Body of pancreas (tissue), 4 donors: ENCODE results near the gene ADH7. TPM values are rescaled to one million over a fixed set of nuclear protein-coding genes. Genes with fewer than 3 reads are reported as not detected.

Experiments
- ATAC-seq: fragments of 150-250 bp; one replicate; pipeline ENCODE4 v1.9.1; 2016
- DNase-seq, 4 donors: peaks; one replicate each; pipeline ENCODE4 v3.0.0-alpha.2; 2019
- H3K27ac ChIP-seq, 4 donors: fragments of 200-600 bp; sonication (generic); 1 replicate in 3 of 4; 2 replicates in 1 of 4; pipeline versions ENCODE4 v1.5.1 to v1.6.1; 2016 to 2019; ENCODE audit warnings: mild to moderate bottlenecking in 1 of 4, mixed read lengths in 1 of 4, moderate library complexity in 1 of 4
- H3K27me3 ChIP-seq, 2 donors: fragments of 200-600 bp; sonication (generic); one replicate each; pipeline ENCODE4 v1.6.0; 2016; ENCODE audit warnings: mild to moderate bottlenecking in 1 of 2
- H3K36me3 ChIP-seq, 2 donors: fragments of 200-600 bp; sonication (generic); replicated peaks in 1 of 2; 2 replicates each; pipeline ENCODE4 v1.5.1; 2016; ENCODE audit warnings: low read depth in 2 of 2; ENCODE audit not compliant: insufficient read depth in 1 of 2
- H3K4me1 ChIP-seq: fragments of 200-600 bp; sonication (generic); one replicate; pipeline ENCODE4 v1.6.0; 2016
- H3K4me3 ChIP-seq, 2 donors: fragments of 200-600 bp; sonication (generic); 1 replicate in 1 of 2; 2 replicates in 1 of 2; pipeline ENCODE4 v1.5.1; 2016 to 2019
- H3K9me3 ChIP-seq, 3 donors: fragments of 200-600 bp; sonication (generic); 1 replicate in 2 of 3; 2 replicates in 1 of 3; pipeline ENCODE4 v1.5.1; 2016
- CTCF ChIP-seq, 7 experiments: fragments of 450-650 bp in 4 of 7; fragments of 200-600 bp in 3 of 7; sonication (generic) in 3 of 7; IDR thresholded peaks; one replicate each; pipeline ENCODE4 v1.5.1; 2016 to 2019; ENCODE audit warnings: antibody characterized with exemption in 7 of 7
- POLR2A ChIP-seq, 3 donors: fragments of 450-650 bp; IDR thresholded peaks; one replicate each; pipeline ENCODE4 v1.6.1; 2016; ENCODE audit warnings: antibody characterized with exemption in 3 of 3, mild to moderate bottlenecking in 2 of 3
- WGBS, 2 donors: methylation state at CpG; one replicate each; pipeline ENCODE4 v1.1.5; 2017; 5-methylcytosine and 5-hydroxymethylcytosine counted together
- intact Hi-C: fragments of 100-400 bp; cut with DNase I; formaldehyde crosslinking; loops from one replicate; pipeline ENCODE4 v1.15.1; 2023
- total RNA-seq, 2 donors: library from RNA; depleted of rRNA; stranded (reverse); fragments of >200 nt; gene quantifications; one replicate each; pipeline ENCODE4 v1.1.0, GENCODE V29; 2016

The ADH7 gene
- total RNA-seq, 2 donors from 2014 or later, result not detected

- no peaks in the 10 kb centered on the region for H3K36me3 ChIP-seq
- H3K27me3 ChIP-seq, result no peaks in the 10 kb centered on the region
- peaks cover 46% of the 10 kb centered on the region for H3K4me1 ChIP-seq
- ATAC-seq (no peak), DNase-seq (no peak)
- intact Hi-C loops, result no loop called here
- no peaks in the 10 kb centered on the region for H3K9me3 ChIP-seq
- no peak overlapping the region for H3K4me3 ChIP-seq
- H3K27ac ChIP-seq, result no peak overlapping the region
- TF ChIP-seq POLR2A (IDR thresholded peaks at IDR 0.05) (no peak), CTCF (IDR thresholded peaks at IDR 0.05) (no peak)
These were observed 24.1 kb downstream of the ADH7 start for GRCh38 chr4:99411041-99411440.

GRCh38 chr4:99410075-99410474 lies 25.1 kb downstream of the ADH7 start:
- Histone ChIP-seq H3K27ac (no peak overlapping the region), H3K27me3 (no peaks in the 10 kb centered on the region)

GRCh38 chr4:99408346-99408745 lies 26.8 kb downstream of the ADH7 start:
- intact Hi-C loops, result loop anchor here (10.0 kb wide), 1 partner anchor 284 kb away; no protein-coding TSS in a partner anchor
- no peaks in the 10 kb centered on the region for H3K27me3 ChIP-seq
- H3K4me3 ChIP-seq, result no peak overlapping the region
- H3K9me3 ChIP-seq, result no peaks in the 10 kb centered on the region
- peak in 2 of 4 donors; percentile 35 to 56 for DNase-seq
- ATAC-seq, result peak; percentile 89
- TF ChIP-seq CTCF (IDR thresholded peaks at IDR 0.05), result no peak
- TF ChIP-seq POLR2A (IDR thresholded peaks at IDR 0.05), result no peak
- H3K27ac ChIP-seq, result peak overlapping the region in 3 of 4 donors; percentile 37 to 51 (median 47)
- H3K36me3 ChIP-seq, result no peaks in the 10 kb centered on the region
- H3K4me1 ChIP-seq, result peaks cover 49% of the 10 kb centered on the region

More at GRCh38 chr4:99410075-99410474, 25.1 kb downstream of the ADH7 start:
- ATAC-seq (no peak), DNase-seq (no peak)
- WGBS, 2 donors, result 90 to 93% methylated on average over 5 of the region's 5 CpGs
- intact Hi-C loops, result no loop called here
- H3K9me3 ChIP-seq, result no peaks in the 10 kb centered on the region
- H3K36me3 ChIP-seq, result no peaks in the 10 kb centered on the region
- H3K4me1 ChIP-seq, result peaks cover 50% of the 10 kb centered on the region
- TF ChIP-seq POLR2A (IDR thresholded peaks at IDR 0.05) (no peak), CTCF (IDR thresholded peaks at IDR 0.05) (no peak)
- H3K4me3 ChIP-seq, result no peak overlapping the region

GRCh38 chr4:99405433-99406115 lies 29.6 kb downstream of the ADH7 start:
- peak overlapping the region in 2 of 4 donors; percentile 7 to 39 for H3K27ac ChIP-seq
- ATAC-seq, result peak; percentile 72
- intact Hi-C loops, result loop anchor here (10.0 kb wide), 1 partner anchor 281 kb away; no protein-coding TSS in a partner anchor
- no peaks in the 10 kb centered on the region for H3K9me3 ChIP-seq
- 28 to 29% methylated on average over 6 of the region's 6 CpGs for WGBS, 2 donors
- no peak for TF ChIP-seq POLR2A (IDR thresholded peaks at IDR 0.05)
- TF ChIP-seq CTCF (IDR thresholded peaks at IDR 0.05), result peak; percentile 84 to 99 (median 98)
- no peaks in the 10 kb centered on the region for H3K36me3 ChIP-seq
- peaks cover 46% of the 10 kb centered on the region for H3K4me1 ChIP-seq
- H3K4me3 ChIP-seq, result no peak overlapping the region
- no peaks in the 10 kb centered on the region for H3K27me3 ChIP-seq
- peak; percentile 82 to 86 (median 84) for DNase-seq
